ENCODE data around the gene GALK1. TPM values are rescaled to one million over a fixed set of nuclear protein-coding genes. Genes with fewer than 3 reads are reported as not detected.

The GALK1 gene
- total and polyA plus RNA-seq, 2 of the 13 experiments (the other 11 are each of a cell fraction or from before 2014, with no cell fraction given), result 59.9 to 93.6 TPM

DNA sequence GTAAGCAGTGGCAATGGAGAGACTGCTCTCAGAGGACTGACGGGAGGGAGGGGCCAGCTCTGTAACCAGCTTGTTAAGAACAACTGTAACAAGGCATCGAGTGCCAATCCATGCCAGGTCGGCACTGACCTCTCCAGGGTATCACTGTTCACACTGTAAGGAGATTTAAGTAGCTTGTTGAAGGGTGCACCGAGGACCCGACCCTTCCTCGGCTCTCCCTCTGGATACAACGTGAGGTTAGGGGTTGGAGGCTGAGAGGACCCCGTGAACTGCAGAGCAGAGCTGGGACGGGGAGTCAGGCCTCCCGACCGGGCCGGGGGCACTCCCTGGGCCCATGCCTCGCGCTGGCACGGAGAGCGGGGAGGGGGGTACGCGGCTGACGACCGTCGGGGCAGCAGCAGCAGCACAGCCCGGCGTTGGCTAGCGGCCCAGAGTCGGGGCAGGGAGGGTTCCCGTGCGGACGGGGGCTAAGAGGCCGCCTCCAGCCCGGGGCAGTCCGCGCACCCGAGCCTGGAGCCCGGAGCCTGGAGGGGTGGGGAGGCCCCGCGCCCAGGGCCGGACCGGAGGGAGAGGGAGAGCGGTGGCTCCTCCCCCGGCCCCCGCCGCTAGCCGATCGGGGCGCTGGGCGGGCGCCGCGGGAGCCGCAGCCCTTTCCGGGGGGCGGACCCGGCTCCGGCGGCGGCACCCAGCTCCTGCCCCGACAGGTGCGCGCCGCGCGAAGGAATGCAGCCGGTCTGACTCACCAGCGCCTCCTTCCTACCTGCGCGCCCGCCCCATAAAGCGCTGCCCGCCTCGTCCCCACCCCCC lies 44.1 kb downstream of the GALK1 start, which contains the start of gene ITGB4 (continued):
- TF ChIP-seq FOXA3 (CRISPR knock-in tag; IDR thresholded peaks at IDR 0.05) (no peak), MTF2 (CRISPR knock-in tag; IDR thresholded peaks at IDR 0.05; ENCODE audit: borderline replicate concordance) (peak; percentile 39), KLF16 (CRISPR knock-in tag; IDR thresholded peaks at IDR 0.05) (no peak), GTF3A (CRISPR knock-in tag; conservative IDR thresholded peaks at IDR 0.05) (0 out of 2 replicates have a peak, but pooled peaks have one; percentile 68), FOSL1 (CRISPR knock-in tag; IDR thresholded peaks at IDR 0.05; ENCODE audit: borderline replicate concordance) (no peak), DR1 (CRISPR knock-in tag; IDR thresholded peaks at IDR 0.05) (no peak), RAD51 (IDR thresholded peaks at IDR 0.05; ENCODE audit: borderline replicate concordance) (no peak), PHF21A (CRISPR knock-in tag; IDR thresholded peaks at IDR 0.05) (0 out of 2 replicates have a peak, but pooled peaks have one; percentile 23), NFIC (IDR thresholded peaks at IDR 0.05; ENCODE audit: low read length) (no peak), REXO4 (CRISPR knock-in tag; IDR thresholded peaks at IDR 0.05; ENCODE audit: borderline replicate concordance) (no peak)
- TF ChIP-seq, protein P1, sequence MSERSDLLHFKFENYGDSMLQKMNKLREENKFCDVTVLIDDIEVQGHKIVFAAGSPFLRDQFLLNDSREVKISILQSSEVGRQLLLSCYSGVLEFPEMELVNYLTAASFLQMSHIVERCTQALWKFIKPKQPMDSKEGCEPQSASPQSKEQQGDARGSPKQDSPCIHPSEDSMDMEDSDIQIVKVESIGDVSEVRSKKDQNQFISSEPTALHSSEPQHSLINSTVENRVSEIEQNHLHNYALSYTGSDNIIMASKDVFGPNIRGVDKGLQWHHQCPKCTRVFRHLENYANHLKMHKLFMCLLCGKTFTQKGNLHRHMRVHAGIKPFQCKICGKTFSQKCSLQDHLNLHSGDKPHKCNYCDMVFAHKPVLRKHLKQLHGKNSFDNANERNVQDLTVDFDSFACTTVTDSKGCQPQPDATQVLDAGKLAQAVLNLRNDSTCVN (CRISPR knock-in tag; IDR thresholded peaks at IDR 0.05; ENCODE audit: borderline replicate concordance), result no peak
- TF ChIP-seq, protein P2, sequence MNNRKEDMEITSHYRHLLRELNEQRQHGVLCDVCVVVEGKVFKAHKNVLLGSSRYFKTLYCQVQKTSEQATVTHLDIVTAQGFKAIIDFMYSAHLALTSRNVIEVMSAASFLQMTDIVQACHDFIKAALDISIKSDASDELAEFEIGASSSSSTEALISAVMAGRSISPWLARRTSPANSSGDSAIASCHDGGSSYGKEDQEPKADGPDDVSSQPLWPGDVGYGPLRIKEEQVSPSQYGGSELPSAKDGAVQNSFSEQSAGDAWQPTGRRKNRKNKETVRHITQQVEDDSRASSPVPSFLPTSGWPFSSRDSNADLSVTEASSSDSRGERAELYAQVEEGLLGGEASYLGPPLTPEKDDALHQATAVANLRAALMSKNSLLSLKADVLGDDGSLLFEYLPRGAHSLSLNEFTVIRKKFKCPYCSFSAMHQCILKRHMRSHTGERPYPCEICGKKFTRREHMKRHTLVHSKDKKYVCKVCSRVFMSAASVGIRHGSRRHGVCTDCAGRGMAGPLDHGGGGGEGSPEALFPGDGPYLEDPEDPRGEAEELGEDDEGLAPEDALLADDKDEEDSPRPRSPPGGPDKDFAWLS (CRISPR knock-in tag; IDR thresholded peaks at IDR 0.05; ENCODE audit: borderline replicate concordance), result 0 out of 2 replicates have a peak, but pooled peaks have one; percentile 34
- TF ChIP-seq, protein P3, sequence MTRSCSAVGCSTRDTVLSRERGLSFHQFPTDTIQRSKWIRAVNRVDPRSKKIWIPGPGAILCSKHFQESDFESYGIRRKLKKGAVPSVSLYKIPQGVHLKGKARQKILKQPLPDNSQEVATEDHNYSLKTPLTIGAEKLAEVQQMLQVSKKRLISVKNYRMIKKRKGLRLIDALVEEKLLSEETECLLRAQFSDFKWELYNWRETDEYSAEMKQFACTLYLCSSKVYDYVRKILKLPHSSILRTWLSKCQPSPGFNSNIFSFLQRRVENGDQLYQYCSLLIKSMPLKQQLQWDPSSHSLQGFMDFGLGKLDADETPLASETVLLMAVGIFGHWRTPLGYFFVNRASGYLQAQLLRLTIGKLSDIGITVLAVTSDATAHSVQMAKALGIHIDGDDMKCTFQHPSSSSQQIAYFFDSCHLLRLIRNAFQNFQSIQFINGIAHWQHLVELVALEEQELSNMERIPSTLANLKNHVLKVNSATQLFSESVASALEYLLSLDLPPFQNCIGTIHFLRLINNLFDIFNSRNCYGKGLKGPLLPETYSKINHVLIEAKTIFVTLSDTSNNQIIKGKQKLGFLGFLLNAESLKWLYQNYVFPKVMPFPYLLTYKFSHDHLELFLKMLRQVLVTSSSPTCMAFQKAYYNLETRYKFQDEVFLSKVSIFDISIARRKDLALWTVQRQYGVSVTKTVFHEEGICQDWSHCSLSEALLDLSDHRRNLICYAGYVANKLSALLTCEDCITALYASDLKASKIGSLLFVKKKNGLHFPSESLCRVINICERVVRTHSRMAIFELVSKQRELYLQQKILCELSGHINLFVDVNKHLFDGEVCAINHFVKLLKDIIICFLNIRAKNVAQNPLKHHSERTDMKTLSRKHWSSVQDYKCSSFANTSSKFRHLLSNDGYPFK (CRISPR knock-in tag; IDR thresholded peaks at IDR 0.05; ENCODE audit: borderline replicate concordance), result no peak; the same call in 1 of the 2 replicates
- TF ChIP-seq, protein P4, sequence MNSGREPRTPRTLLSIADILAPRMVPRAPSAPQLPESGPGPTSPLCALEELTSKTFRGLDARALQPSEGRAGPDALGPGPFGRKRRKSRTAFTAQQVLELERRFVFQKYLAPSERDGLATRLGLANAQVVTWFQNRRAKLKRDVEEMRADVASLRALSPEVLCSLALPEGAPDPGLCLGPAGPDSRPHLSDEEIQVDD (CRISPR knock-in tag; IDR thresholded peaks at IDR 0.05; ENCODE audit: borderline replicate concordance), result no peak
- TF ChIP-seq, protein P5, sequence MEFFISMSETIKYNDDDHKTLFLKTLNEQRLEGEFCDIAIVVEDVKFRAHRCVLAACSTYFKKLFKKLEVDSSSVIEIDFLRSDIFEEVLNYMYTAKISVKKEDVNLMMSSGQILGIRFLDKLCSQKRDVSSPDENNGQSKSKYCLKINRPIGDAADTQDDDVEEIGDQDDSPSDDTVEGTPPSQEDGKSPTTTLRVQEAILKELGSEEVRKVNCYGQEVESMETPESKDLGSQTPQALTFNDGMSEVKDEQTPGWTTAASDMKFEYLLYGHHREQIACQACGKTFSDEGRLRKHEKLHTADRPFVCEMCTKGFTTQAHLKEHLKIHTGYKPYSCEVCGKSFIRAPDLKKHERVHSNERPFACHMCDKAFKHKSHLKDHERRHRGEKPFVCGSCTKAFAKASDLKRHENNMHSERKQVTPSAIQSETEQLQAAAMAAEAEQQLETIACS (CRISPR knock-in tag; IDR thresholded peaks at IDR 0.05), result no peak; the same call in 1 of the 2 replicates
- TF ChIP-seq, protein P6, sequence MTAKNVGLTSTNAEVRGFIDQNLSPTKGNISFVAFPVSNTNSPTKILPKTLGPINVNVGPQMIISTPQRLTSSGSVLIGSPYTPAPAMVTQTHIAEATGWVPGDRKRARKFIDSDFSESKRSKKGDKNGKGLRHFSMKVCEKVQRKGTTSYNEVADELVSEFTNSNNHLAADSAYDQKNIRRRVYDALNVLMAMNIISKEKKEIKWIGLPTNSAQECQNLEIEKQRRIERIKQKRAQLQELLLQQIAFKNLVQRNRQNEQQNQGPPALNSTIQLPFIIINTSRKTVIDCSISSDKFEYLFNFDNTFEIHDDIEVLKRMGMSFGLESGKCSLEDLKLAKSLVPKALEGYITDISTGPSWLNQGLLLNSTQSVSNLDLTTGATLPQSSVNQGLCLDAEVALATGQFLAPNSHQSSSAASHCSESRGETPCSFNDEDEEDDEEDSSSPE (CRISPR knock-in tag; IDR thresholded peaks at IDR 0.05), result 0 out of 2 replicates have a peak, but pooled peaks have one; percentile 34
- TF ChIP-seq, protein P7, sequence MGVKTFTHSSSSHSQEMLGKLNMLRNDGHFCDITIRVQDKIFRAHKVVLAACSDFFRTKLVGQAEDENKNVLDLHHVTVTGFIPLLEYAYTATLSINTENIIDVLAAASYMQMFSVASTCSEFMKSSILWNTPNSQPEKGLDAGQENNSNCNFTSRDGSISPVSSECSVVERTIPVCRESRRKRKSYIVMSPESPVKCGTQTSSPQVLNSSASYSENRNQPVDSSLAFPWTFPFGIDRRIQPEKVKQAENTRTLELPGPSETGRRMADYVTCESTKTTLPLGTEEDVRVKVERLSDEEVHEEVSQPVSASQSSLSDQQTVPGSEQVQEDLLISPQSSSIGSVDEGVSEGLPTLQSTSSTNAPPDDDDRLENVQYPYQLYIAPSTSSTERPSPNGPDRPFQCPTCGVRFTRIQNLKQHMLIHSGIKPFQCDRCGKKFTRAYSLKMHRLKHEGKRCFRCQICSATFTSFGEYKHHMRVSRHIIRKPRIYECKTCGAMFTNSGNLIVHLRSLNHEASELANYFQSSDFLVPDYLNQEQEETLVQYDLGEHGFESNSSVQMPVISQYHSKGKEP (CRISPR knock-in tag; IDR thresholded peaks at IDR 0.05), result no peak

Data from HepG2 (cell line).